ENCODE measurements around the gene CACNG4. TPM values are rescaled to one million over a fixed set of nuclear protein-coding genes. Genes with fewer than 3 reads are reported as not detected.

The CACNG4 gene
- total RNA-seq, 2 experiments from 2014 or later, result not detected

DNA sequence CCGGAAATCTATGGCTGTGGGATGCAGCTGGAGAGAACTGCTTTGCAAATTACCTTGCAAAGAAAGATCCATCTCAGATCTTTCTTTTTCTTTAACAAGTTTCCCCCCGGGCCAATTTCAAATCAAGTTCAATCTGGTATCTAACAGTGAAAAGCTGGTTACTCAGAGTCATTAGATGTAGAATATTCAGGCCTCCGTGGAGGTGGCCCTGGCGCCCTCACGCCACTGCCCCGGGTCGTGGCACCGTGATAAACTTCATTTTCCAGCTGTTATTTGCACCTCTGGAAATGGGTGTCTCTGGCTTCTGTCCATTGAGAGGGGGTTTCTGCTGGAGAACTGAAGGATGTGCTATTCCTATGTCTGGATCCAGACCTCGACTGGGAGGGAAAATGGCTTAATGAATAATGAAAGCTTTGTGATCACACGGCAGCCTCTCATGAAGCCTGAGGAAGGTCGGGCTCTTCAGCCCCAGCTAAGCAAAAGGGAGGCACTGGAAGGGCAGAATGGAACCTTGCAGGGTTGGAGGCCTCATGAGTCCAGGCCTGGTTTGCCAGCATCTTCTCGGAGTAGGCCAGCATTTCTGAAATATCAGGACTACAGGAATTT, 30.5 kb downstream of the CACNG4 start:
- Mint-ChIP-seq H3K27ac (no peak overlapping the region), H3K27me3 (peaks cover 21% of the 10 kb centered on the region), H3K36me3 (ENCODE audit: low read depth) (no peaks in the 10 kb centered on the region), H3K9me3 (no peaks in the 10 kb centered on the region), H3K4me1 (ENCODE audit: low read depth) (no peaks in the 10 kb centered on the region), H3K4me3 (no peak overlapping the region)
- no peak for ATAC-seq (ENCODE audit: poor library complexity)
- no peaks in the 10 kb centered on the region for H3K36me3 ChIP-seq (ENCODE audit: insufficient read depth, low read length)
- peaks cover 2 to 7% of the 10 kb centered on the region in 2 experiments for H3K27me3 ChIP-seq (ENCODE audit: control insufficient read depth in 1 of 2, insufficient read depth in 2 of 2, low read length in 2 of 2)
- CTCF ChIA-PET, result no interaction called here
- TF ChIP-seq, protein P1, sequence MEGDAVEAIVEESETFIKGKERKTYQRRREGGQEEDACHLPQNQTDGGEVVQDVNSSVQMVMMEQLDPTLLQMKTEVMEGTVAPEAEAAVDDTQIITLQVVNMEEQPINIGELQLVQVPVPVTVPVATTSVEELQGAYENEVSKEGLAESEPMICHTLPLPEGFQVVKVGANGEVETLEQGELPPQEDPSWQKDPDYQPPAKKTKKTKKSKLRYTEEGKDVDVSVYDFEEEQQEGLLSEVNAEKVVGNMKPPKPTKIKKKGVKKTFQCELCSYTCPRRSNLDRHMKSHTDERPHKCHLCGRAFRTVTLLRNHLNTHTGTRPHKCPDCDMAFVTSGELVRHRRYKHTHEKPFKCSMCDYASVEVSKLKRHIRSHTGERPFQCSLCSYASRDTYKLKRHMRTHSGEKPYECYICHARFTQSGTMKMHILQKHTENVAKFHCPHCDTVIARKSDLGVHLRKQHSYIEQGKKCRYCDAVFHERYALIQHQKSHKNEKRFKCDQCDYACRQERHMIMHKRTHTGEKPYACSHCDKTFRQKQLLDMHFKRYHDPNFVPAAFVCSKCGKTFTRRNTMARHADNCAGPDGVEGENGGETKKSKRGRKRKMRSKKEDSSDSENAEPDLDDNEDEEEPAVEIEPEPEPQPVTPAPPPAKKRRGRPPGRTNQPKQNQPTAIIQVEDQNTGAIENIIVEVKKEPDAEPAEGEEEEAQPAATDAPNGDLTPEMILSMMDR (IDR thresholded peaks at IDR 0.05), result no peak
- no peak for DNase-seq
- H3K9me3 ChIP-seq (ENCODE audit: control insufficient read depth in 1 of 2, insufficient read depth in 1 of 2, low read length in 2 of 2), result no peaks in the 10 kb centered on the region
- POLR2A ChIA-PET, result no interaction called here
- H3K4me3 ChIP-seq (ENCODE audit: low read length), result no peak overlapping the region
- intact Hi-C loops (cut with DNase I, micrococcal nuclease), result no loop called here
- H3K27ac ChIP-seq (ENCODE audit: low read depth in 1 of 2, low read length in 2 of 2), result no peak overlapping the region
- no peaks in the 10 kb centered on the region for H3K4me1 ChIP-seq (ENCODE audit: insufficient read depth, low read length)

DNA sequence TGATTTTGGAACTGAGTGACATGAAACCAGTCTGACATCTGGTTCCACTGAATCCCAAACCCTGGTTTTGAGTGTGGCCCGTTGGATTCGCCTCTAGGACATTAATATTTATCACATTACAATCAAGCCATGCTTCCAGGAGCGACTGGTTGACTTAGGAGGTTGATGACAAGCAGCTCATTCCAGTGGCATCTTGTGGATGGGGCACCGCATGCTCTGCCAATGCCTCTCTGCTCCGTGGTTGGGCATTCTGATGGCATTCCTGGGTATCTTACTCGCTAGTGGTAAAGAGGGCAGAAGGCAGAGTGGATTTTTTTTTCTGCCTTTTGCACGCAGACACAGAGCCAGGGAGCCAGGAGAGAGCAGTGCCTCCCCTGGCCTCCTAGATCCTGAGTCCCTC, 31.4 kb downstream of the CACNG4 start:
- Mint-ChIP-seq H3K27me3 (peaks cover 17% of the 10 kb centered on the region), H3K9me3 (no peaks in the 10 kb centered on the region), H3K27ac (no peak overlapping the region), H3K4me1 (ENCODE audit: low read depth) (no peaks in the 10 kb centered on the region), H3K36me3 (ENCODE audit: low read depth) (no peaks in the 10 kb centered on the region), H3K4me3 (no peak overlapping the region)
- no peak for DNase-seq
- Histone ChIP-seq H3K27me3 (ENCODE audit: control insufficient read depth in 1 of 2, insufficient read depth in 2 of 2, low read length in 2 of 2) (peaks cover 2 to 4% of the 10 kb centered on the region in 2 experiments), H3K27ac (ENCODE audit: low read depth in 1 of 2, low read length in 2 of 2) (no peak overlapping the region), H3K36me3 (ENCODE audit: insufficient read depth, low read length) (no peaks in the 10 kb centered on the region), H3K9me3 (ENCODE audit: control insufficient read depth in 1 of 2, insufficient read depth in 1 of 2, low read length in 2 of 2) (peaks cover 0 to 5% of the 10 kb centered on the region in 2 experiments), H3K4me1 (ENCODE audit: insufficient read depth, low read length) (no peaks in the 10 kb centered on the region), H3K4me3 (ENCODE audit: low read length) (no peak overlapping the region)
- CTCF ChIA-PET, result no interaction called here
- TF ChIP-seq, protein P1 (IDR thresholded peaks at IDR 0.05), result no peak
- intact Hi-C loops (cut with DNase I, micrococcal nuclease), result no loop called here
- POLR2A ChIA-PET, result no interaction called here
- no peak for ATAC-seq (ENCODE audit: poor library complexity)

DNA sequence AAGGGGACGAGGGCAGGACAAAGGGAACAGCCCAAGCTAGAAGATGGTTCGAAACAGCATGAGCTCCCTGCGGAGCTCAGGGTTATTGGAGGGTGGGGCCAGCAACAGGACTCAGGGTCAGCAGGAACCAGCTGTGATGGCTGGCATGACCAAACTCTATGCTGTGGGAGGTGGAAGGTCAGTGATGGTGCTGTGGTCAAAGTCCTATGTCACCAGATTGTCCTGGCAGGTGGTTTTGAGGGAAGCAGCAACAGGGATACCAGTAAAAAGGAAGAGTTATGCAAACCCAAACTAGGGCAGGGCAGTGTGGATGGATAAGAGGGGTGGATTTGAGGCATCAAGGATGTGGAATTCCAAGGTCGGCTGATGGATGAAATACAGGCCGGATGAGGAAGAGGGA, 32.4 kb downstream of the CACNG4 start:
- no peaks in the 10 kb centered on the region for H3K36me3 Mint-ChIP-seq (ENCODE audit: low read depth)
- POLR2A ChIA-PET, result no interaction called here

More for the DNA sequence above, 32.4 kb downstream of the CACNG4 start:
- H3K27ac Mint-ChIP-seq, result no peak overlapping the region
- Histone ChIP-seq H3K27ac (ENCODE audit: low read depth in 1 of 2, low read length in 2 of 2) (no peak overlapping the region), H3K9me3 (ENCODE audit: control insufficient read depth in 1 of 2, insufficient read depth in 1 of 2, low read length in 2 of 2) (peaks cover 0 to 14% of the 10 kb centered on the region in 2 experiments), H3K4me3 (ENCODE audit: low read length) (no peak overlapping the region), H3K36me3 (ENCODE audit: insufficient read depth, low read length) (no peaks in the 10 kb centered on the region), H3K27me3 (ENCODE audit: control insufficient read depth in 1 of 2, insufficient read depth in 2 of 2, low read length in 2 of 2) (no peaks in the 10 kb centered on the region), H3K4me1 (ENCODE audit: insufficient read depth, low read length) (no peaks in the 10 kb centered on the region)
- CTCF ChIA-PET, result no interaction called here
- ATAC-seq (ENCODE audit: poor library complexity) (no peak), DNase-seq (no peak)
- H3K4me3 Mint-ChIP-seq, result no peak overlapping the region
- H3K4me1 Mint-ChIP-seq (ENCODE audit: low read depth), result no peaks in the 10 kb centered on the region
- intact Hi-C loops (cut with DNase I, micrococcal nuclease), result no loop called here
- no peaks in the 10 kb centered on the region for H3K9me3 Mint-ChIP-seq
- TF ChIP-seq, protein P1 (IDR thresholded peaks at IDR 0.05), result no peak
- H3K27me3 Mint-ChIP-seq, result peaks cover 11% of the 10 kb centered on the region
